Lung (tissue), 12 donors: Measurements from ENCODE around the gene NFIB. TPM values are rescaled to one million over a fixed set of nuclear protein-coding genes. Genes with fewer than 3 reads are reported as not detected.

Experiments used
- ATAC-seq: fragments of 200-7000 bp; cut with Tn5 transposase; one replicate; pipeline ENCODE4 v1.9.1; 2020; ENCODE audit warnings: moderate number of reproducible peaks; ENCODE audit not compliant: insufficient read depth, low FRiP score
- DNase-seq, 3 donors: peaks; one replicate each; pipeline ENCODE4 v3.0.0-alpha.2; 2013 to 2017
- H3K27ac ChIP-seq, 2 donors: one replicate each; pipeline ENCODE4 v1.5.1; 2013; ENCODE audit warnings: mild to moderate bottlenecking in 2 of 2, moderate library complexity in 2 of 2, control low read depth in 1 of 2, inconsistent platforms in 1 of 2, low read depth in 1 of 2, low read length in 1 of 2
- H3K27me3 ChIP-seq, 3 donors: one replicate each; pipeline ENCODE4 v1.5.1; 2013; ENCODE audit warnings: low read length in 2 of 3; ENCODE audit not compliant: control insufficient read depth in 3 of 3, insufficient read depth in 3 of 3
- H3K36me3 ChIP-seq, 4 donors: one replicate each; pipeline ENCODE4 v1.5.1; 2013; ENCODE audit warnings: low read length in 4 of 4, mild to moderate bottlenecking in 1 of 4, moderate library complexity in 1 of 4; ENCODE audit not compliant: control insufficient read depth in 4 of 4, insufficient read depth in 4 of 4
- H3K4me1 ChIP-seq, 5 donors: one replicate each; pipeline ENCODE4 v1.5.1; 2013; ENCODE audit warnings: low read length in 5 of 5, mild to moderate bottlenecking in 2 of 5, moderate library complexity in 1 of 5; ENCODE audit not compliant: control insufficient read depth in 5 of 5, insufficient read depth in 5 of 5
- H3K4me3 ChIP-seq: one replicate; pipeline ENCODE4 v1.5.1; 2013; ENCODE audit warnings: mild to moderate bottlenecking, control low read depth, moderate library complexity
- H3K9ac ChIP-seq, 2 donors: one replicate each; pipeline ENCODE4 v1.5.1; 2013; ENCODE audit warnings: low read length in 2 of 2, control low read depth in 1 of 2; ENCODE audit not compliant: insufficient read depth in 1 of 2
- H3K9me3 ChIP-seq, 4 donors: one replicate each; pipeline ENCODE4 v1.5.1; 2013; ENCODE audit warnings: low read length in 3 of 4, mild to moderate bottlenecking in 1 of 4, moderate library complexity in 1 of 4; ENCODE audit not compliant: control insufficient read depth in 4 of 4, insufficient read depth in 3 of 4
- WGBS, 2 donors: extraction: QIAGEN DNeasy Blood & Tissue Kit; methylation state at CpG; one replicate each; pipeline ENCODE4 v1.1.7; 2013; 5-methylcytosine and 5-hydroxymethylcytosine counted together
- polyA plus RNA-seq, 2 donors: library from polyadenylated mRNA; stranded (reverse); fragments of 200-250 nt; gene quantifications; one replicate each; pipeline ENCODE4 v1.2.1, GENCODE V29; 2013
- total RNA-seq, 2 donors: library from RNA; depleted of rRNA in 1 of 2; stranded (reverse); fragments of >200 nt in 1 of 2; gene quantifications; one replicate each; pipeline ENCODE4 v1.2.1, GENCODE V29; 2014 to 2021
- TF ChIP-seq, protein P1 (sequence below): IDR thresholded peaks from 2 replicates; pipeline ENCODE4 v1.5.1; 2012; ENCODE audit warnings: mild to moderate bottlenecking; ENCODE audit errors: control extremely low read depth, extremely low read depth
- donor health status: control.
- donor health status: control.
- donor health status: Bipolar disorder and iron deficiency.
- donor health status: healthy.
- donor health status: DM: yes; HTN: yes; CAD: no.

Gene NFIB
- total and polyA plus RNA-seq, 4 donors = 7.3 to 189 (median 51.0) TPM

GRCh38 chr9:14262827-14263226, 51.1 kb downstream of the NFIB start:
- no peak overlapping the region for H3K9ac ChIP-seq
- no peaks in the 10 kb centered on the region for H3K27me3 ChIP-seq
- no peaks in the 10 kb centered on the region for H3K9me3 ChIP-seq
- H3K4me3 ChIP-seq = no peak overlapping the region
- peak overlapping the region in 1 of 2 donors; percentile 23 for H3K27ac ChIP-seq
- DNase-seq (no peak), ATAC-seq (no peak)
- TF ChIP-seq, protein P1, sequence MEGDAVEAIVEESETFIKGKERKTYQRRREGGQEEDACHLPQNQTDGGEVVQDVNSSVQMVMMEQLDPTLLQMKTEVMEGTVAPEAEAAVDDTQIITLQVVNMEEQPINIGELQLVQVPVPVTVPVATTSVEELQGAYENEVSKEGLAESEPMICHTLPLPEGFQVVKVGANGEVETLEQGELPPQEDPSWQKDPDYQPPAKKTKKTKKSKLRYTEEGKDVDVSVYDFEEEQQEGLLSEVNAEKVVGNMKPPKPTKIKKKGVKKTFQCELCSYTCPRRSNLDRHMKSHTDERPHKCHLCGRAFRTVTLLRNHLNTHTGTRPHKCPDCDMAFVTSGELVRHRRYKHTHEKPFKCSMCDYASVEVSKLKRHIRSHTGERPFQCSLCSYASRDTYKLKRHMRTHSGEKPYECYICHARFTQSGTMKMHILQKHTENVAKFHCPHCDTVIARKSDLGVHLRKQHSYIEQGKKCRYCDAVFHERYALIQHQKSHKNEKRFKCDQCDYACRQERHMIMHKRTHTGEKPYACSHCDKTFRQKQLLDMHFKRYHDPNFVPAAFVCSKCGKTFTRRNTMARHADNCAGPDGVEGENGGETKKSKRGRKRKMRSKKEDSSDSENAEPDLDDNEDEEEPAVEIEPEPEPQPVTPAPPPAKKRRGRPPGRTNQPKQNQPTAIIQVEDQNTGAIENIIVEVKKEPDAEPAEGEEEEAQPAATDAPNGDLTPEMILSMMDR = no peak
- WGBS, 2 donors = 71 to 79% methylated on average over 2 of the region's 2 CpGs
- peaks cover 3 to 39% (median 18%) of the 10 kb centered on the region in 5 donors for H3K4me1 ChIP-seq
- H3K36me3 ChIP-seq = peaks cover 0 to 14% (median 1%) of the 10 kb centered on the region in 4 donors

- no peaks in the 10 kb centered on the region for H3K27me3 ChIP-seq
- H3K4me3 ChIP-seq = no peak overlapping the region
- no peak overlapping the region for H3K9ac ChIP-seq
- H3K27ac ChIP-seq = peak overlapping the region in 1 of 2 donors; percentile 1
- TF ChIP-seq, protein P1 = no peak
- 61 to 76% methylated on average over 2 of the region's 2 CpGs for WGBS, 2 donors
- DNase-seq = no peak
- no peaks in the 10 kb centered on the region for H3K9me3 ChIP-seq
- peaks cover 0 to 14% (median 1%) of the 10 kb centered on the region in 4 donors for H3K36me3 ChIP-seq
- H3K4me1 ChIP-seq = peaks cover 7 to 46% (median 24%) of the 10 kb centered on the region in 5 donors
- ATAC-seq = no peak
Measured at GRCh38 chr9:14261616-14262015, 52.3 kb downstream of the NFIB start.

DNA sequence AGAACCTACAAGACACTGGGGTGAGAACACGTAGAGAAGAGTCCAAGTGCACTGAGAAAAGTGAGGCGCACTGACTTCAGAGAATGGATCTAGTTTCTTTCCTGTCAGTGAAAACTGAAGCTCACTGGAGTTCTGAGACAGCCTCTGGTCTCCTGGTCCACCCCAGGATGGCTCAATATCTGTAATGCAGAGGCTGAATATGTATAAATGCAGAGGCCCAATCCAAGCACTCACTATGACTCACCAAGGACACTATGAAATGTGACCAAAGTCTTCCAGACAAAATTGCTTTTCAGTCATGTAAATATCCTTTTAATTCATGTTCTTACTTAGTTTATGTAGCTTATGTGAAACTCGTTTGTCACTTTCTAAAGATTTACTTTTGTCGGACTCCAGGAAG, 53.8 kb downstream of the NFIB start:
- Histone ChIP-seq H3K4me1 (peaks cover 7 to 47% (median 29%) of the 10 kb centered on the region in 5 donors), H3K27ac (no peak overlapping the region), H3K9me3 (no peaks in the 10 kb centered on the region), H3K9ac (no peak overlapping the region), H3K36me3 (peaks cover 0 to 1% (median 0%) of the 10 kb centered on the region in 4 donors), H3K27me3 (no peaks in the 10 kb centered on the region), H3K4me3 (no peak overlapping the region)
- TF ChIP-seq, protein P1 = no peak
- no peak for DNase-seq
- 93 to 94% methylated on average over 4 of the region's 4 CpGs for WGBS, 2 donors
- ATAC-seq = no peak
